AG04450 (cell line): ENCODE measurements around the gene CENPO. TPM values are rescaled to one million over a fixed set of nuclear protein-coding genes. Genes with fewer than 3 reads are reported as not detected.
"Not testable (repeated sequence)": the region's sequence is repeated elsewhere in the genome, so short reads cannot be mapped to it uniquely, and the experiment has no call there.

Experiments used
- CTCF ChIA-PET: fragments of 300-600, 350-600 bp; formaldehyde crosslinking; extraction: SDS; loops from one replicate; lab custom pipeline; 2022; ENCODE audit warnings: antibody characterized with exemption, inconsistent platforms; lab: Charles Lee
- POLR2A ChIA-PET: fragments of 350-600 bp; formaldehyde crosslinking; extraction: SDS; loops from one replicate; lab custom pipeline; 2021; ENCODE audit warnings: antibody characterized with exemption, inconsistent platforms; lab: Yijun Ruan, JAX
- DNase-seq: peaks from one replicate; pipeline ENCODE4 v3.0.0-alpha.2; 2011; ENCODE audit warnings: low read depth, low spot score
- H3K27ac ChIP-seq: one replicate; pipeline ENCODE4 v1.5.1; 2012; ENCODE audit warnings: low read depth, low read length, control low read depth
- H3K27me3 ChIP-seq: one replicate; pipeline ENCODE4 v1.6.0; 2012; ENCODE audit warnings: low read length; ENCODE audit not compliant: control insufficient read depth, insufficient read depth
- H3K4me3 ChIP-seq: 2 replicates; pipeline ENCODE4 v1.5.1; 2011; ENCODE audit warnings: mild to moderate bottlenecking, low read depth, low read length, control low read depth
- H3K9me3 ChIP-seq: 2 replicates; pipeline ENCODE4 v1.5.1; 2012; ENCODE audit warnings: low read length; ENCODE audit not compliant: control insufficient read depth, insufficient read depth
- CTCF ChIP-seq: IDR thresholded peaks from 2 replicates; pipeline ENCODE4 v1.5.1; 2011; ENCODE audit warnings: low read depth, low read length, control low read depth, inconsistent platforms
- polyA plus RNA-seq: library from polyadenylated mRNA; depleted of rRNA; stranded (reverse); fragments of >200 nt; gene quantifications from 2 replicates; pipeline ENCODE4 v1.2.3, GENCODE V29; 2011

CENPO gene
- polyA plus RNA-seq, 1 experiment, result 15.7 TPM

DNA sequence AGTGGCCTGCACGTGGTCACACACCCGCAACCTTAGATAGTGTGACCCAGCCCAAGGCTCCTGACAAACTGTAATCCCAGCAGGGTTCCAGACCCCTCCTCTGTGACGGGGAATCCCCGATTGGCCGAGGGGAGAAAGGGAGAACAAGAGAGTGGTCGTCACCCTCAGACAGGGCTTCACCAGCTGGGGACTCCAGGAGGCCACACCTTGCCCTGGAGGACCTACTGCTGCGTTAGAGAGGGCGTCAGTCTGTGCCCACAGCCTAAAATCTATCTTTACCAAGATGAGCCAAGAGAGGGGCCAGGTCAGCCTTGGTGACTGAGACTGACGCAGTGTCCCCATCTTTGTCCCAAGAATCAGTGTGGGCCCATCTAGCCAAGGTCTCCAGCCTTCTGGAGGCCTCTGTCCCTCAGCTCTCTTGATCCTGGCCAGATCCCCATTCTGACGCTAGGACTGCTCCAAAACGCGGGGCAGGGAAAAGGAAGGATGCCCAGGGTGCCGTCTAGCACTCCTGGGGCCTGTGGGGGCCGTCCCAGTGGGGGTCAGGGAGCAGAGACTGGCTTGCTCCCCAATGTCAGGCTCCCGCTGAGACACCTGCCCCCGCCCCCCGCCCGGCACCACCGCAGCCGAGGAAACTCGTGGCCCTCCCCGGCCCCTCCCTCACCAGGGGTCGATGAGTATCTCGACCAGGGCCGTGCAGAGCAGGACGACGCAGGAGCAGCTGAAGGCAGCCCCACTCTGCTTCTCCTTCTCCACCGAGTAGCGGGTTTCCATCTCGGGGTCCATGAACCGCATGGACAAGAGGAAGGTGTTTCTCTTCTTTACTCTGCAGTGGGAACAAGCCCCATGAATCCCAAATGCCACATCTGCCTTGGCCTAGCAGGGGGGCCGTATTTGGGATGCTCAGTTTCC is 40.9 kb downstream of the CENPO start:
- no peak overlapping the region for H3K4me3 ChIP-seq
- no peak for TF ChIP-seq CTCF
- POLR2A ChIA-PET, result no interaction called here
- H3K9me3 ChIP-seq, result no peaks in the 10 kb centered on the region
- CTCF ChIA-PET, result no interaction called here
- no peak overlapping the region for H3K27ac ChIP-seq
- no peak for DNase-seq
- no peaks in the 10 kb centered on the region for H3K27me3 ChIP-seq

- H3K27ac ChIP-seq, result no peak overlapping the region
- ChIA-PET CTCF (no interaction called here), POLR2A (no interaction called here)
- no peak overlapping the region for H3K4me3 ChIP-seq
- DNase-seq, result no peak
- TF ChIP-seq CTCF, result no peak
- no peaks in the 10 kb centered on the region for H3K9me3 ChIP-seq
- no peaks in the 10 kb centered on the region for H3K27me3 ChIP-seq
Measured at GRCh38 chr2:24834733-24835395, 41.6 kb downstream of the CENPO start.

GRCh38 chr2:24835411-24835810 is 42.2 kb downstream of the CENPO start:
- DNase-seq, POLR2A ChIA-PET, H3K9me3 ChIP-seq, H3K4me3 ChIP-seq, H3K27ac ChIP-seq, H3K27me3 ChIP-seq: not testable (repeated sequence)
- CTCF ChIA-PET, result interaction anchor here (1.2 kb wide), 1 partner anchor 426 kb away, joined by 3 read pairs; no protein-coding TSS in a partner anchor

DNA sequence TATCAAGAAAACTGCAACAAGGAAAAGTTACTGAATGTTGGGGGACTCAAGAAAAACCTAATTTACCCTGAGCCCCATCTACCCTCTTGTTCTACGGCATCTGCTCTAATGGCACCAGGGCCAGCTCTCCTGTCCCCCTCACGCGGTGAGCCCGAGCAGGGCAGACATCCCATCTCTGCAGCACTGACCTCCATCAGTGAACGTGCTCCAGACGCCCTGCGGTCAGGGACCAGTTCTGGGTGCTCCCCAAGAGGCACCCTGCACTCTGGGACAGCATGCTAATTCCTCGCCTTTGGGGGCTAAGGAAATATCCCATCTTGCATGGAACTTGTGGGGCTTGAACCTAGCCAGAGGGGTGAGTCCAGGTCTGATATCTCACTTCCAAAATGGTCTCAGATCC is 43.0 kb downstream of the CENPO start:
- H3K27ac ChIP-seq, result no peak overlapping the region
- no peaks in the 10 kb centered on the region for H3K27me3 ChIP-seq
- no peaks in the 10 kb centered on the region for H3K9me3 ChIP-seq
- DNase-seq, result no peak
- no peak for TF ChIP-seq CTCF
- CTCF ChIA-PET, result interaction anchor here (1.2 to 1.5 kb wide), 2 partner anchors 224 to 426 kb away, joined by 3 read pairs; no protein-coding TSS in a partner anchor
- POLR2A ChIA-PET, result no interaction called here
- H3K4me3 ChIP-seq, result no peak overlapping the region

GRCh38 chr2:24836706-24837105 is 43.5 kb downstream of the CENPO start:
- POLR2A ChIA-PET, result no interaction called here
- Histone ChIP-seq H3K4me3 (no peak overlapping the region), H3K27ac (no peak overlapping the region), H3K9me3 (no peaks in the 10 kb centered on the region), H3K27me3 (no peaks in the 10 kb centered on the region)
- TF ChIP-seq CTCF, result no peak
- no peak for DNase-seq
- CTCF ChIA-PET, result interaction anchor here (1.5 kb wide), 1 partner anchor 224 kb away, joined by 3 read pairs; no protein-coding TSS in a partner anchor
